ENCODE measurements around the gene DMRT1.

DMRT1 gene

GRCh38 chr9:928363-929042 is 87.0 kb downstream of the DMRT1 start:
- peak; percentile 21; the same call in 1 of the 2 replicates for TF ChIP-seq CTCF (conservative IDR thresholded peaks at IDR 0.05; ENCODE audit: low read depth)
- DNase-seq (ENCODE audit: low spot score) = peak; percentile 5
- no peak overlapping the region for H3K27ac ChIP-seq
- ChIA-PET POLR2A (ENCODE audit: low non-redundant PET) (no interaction called here), CTCF (interaction anchor here (0.7 to 1.1 kb wide), 3 partner anchors 25 to 53 kb away, joined by 3 to 5 read pairs (median 3); no protein-coding TSS in a partner anchor)

DNA sequence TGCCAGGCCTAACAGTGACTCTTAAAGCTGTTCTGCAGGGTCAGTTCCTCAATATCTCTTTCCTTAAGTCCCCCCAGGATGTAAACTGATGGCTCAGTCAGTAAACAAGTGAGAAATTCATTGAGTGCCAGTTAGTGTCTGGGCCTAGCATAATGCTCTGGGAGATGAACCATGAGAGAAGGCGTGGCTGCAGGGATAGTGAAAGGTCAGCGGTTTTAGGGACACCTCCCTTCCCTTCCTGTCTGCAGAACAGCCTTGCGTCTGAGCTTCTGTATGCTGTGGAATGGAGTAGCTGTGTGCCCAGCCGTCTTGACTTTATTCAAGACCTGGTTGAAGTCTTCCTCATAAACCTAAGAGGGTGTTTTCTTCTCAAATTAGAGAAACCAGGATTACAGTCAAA is 88.2 kb downstream of the DMRT1 start:
- POLR2A ChIA-PET (ENCODE audit: low non-redundant PET) = no interaction called here

DNA sequence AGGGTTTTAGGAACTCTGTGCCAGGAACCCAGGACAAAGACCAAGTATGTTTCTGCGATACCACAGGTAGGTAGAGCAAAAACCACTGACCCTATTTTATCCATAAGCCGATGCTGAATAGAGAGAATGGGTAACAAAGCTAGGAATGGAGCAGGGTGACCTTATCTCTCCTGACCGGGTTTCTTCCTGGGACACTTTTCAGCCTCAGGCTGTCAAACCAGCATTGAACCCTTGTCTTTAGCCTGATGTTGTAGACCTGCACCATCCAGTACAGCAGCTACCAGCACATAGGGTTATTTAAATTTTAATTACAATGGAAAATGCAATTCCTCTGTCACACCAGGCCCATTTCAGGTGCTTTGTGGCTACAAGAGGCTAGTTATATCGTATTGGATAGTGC is 91.9 kb downstream of the DMRT1 start:
- H3K27ac ChIP-seq = no peak overlapping the region
- CTCF ChIA-PET = interaction anchor here (0.7 kb wide), 1 partner anchor 70 kb away, joined by 5 read pairs; no protein-coding TSS in a partner anchor
- no peak for TF ChIP-seq CTCF (conservative IDR thresholded peaks at IDR 0.05; ENCODE audit: low read depth)
- DNase-seq (ENCODE audit: low spot score) = no peak
- POLR2A ChIA-PET (ENCODE audit: low non-redundant PET) = no interaction called here

More for the DNA sequence above, 88.2 kb downstream of the DMRT1 start:
- CTCF ChIA-PET = no interaction called here
- no peak overlapping the region for H3K27ac ChIP-seq
- no peak for DNase-seq (ENCODE audit: low spot score)
- TF ChIP-seq CTCF (conservative IDR thresholded peaks at IDR 0.05; ENCODE audit: low read depth) = no peak

GRCh38 chr9:935348-935965 is 94.0 kb downstream of the DMRT1 start:
- POLR2A ChIA-PET (ENCODE audit: low non-redundant PET) = no interaction called here
- DNase-seq (ENCODE audit: low spot score) = peak; percentile 29
- no peak overlapping the region for H3K27ac ChIP-seq
- CTCF ChIA-PET = no interaction called here
- no peak for TF ChIP-seq CTCF (conservative IDR thresholded peaks at IDR 0.05; ENCODE audit: low read depth)

DNA sequence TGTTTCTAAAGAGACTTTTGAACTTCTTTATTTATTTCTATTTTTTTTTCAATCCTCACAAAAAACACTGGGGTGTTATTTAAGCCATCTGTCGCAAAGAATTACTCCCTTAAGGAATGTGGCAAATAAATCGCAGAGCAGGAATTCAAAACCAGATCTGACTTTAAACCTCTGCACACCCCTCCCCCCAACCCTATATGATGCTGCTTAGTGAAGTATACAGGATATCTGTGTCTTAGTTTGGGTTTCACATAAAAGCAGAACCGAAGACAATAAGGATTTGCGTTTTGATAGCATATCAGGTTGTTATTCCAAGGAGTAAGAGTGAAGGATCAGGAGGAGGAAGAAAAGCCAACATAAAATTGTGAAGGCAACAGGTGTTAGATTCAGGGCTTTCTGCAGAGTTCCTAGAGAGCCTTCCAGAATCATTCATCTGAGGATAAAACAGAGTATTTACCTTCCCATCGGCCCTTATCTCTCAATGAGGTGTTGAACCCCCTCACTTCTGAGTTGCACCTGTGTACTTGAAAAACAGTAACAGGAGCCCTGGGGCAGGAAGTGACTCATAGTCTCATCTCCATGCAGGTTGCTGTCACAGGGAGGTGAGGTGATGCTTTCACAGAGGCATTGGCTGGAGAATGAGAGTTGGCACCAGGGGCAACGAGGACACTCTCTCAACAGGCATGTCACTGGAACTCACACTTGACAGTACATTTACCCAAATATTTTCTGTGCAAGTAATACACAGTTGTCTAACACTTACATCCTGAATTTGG is 101.5 kb downstream of the DMRT1 start:
- ChIA-PET CTCF (no interaction called here), POLR2A (ENCODE audit: low non-redundant PET) (no interaction called here)

More for the DNA sequence above, 101.5 kb downstream of the DMRT1 start:
- H3K27ac ChIP-seq = no peak overlapping the region
- DNase-seq (ENCODE audit: low spot score) = no peak
- no peak for TF ChIP-seq CTCF (conservative IDR thresholded peaks at IDR 0.05; ENCODE audit: low read depth)
